Ascending aorta (tissue), 2 donors: ENCODE data around the gene SLC29A2. TPM values are rescaled to one million over a fixed set of nuclear protein-coding genes. Genes with fewer than 3 reads are reported as not detected.

Experiments used
- DNase-seq, 2 donors: peaks; one replicate each; pipeline ENCODE4 v3.0.0-alpha.2; 2019; ENCODE audit warnings: low spot score in 2 of 2
- H3K27ac ChIP-seq, 2 donors: fragments of 200-600 bp; sonication (generic); one replicate each; pipeline ENCODE4 v1.5.1; 2016 to 2017; ENCODE audit warnings: mild to moderate bottlenecking in 1 of 2
- H3K27me3 ChIP-seq: fragments of 200-600 bp; sonication (generic); one replicate; pipeline ENCODE4 v1.5.1; 2017
- H3K36me3 ChIP-seq, 2 donors: fragments of 200-600 bp; sonication (generic); one replicate each; pipeline ENCODE4 v1.5.1; 2016
- H3K4me1 ChIP-seq, 2 donors: fragments of 200-600 bp; sonication (generic); one replicate each; pipeline ENCODE4 v1.5.1; 2016 to 2017; ENCODE audit warnings: mild to moderate bottlenecking in 1 of 2
- H3K4me3 ChIP-seq, 2 donors: fragments of 200-600 bp; sonication (generic); one replicate each; pipeline ENCODE4 v1.5.1; 2016 to 2017; ENCODE audit warnings: mild to moderate bottlenecking in 1 of 2
- H3K9me3 ChIP-seq, 2 donors: fragments of 200-600 bp; sonication (generic); one replicate each; pipeline ENCODE4 v1.5.1; 2016
- CTCF ChIP-seq, 3 experiments: fragments of 200-600 bp in 2 of 3; fragments of 450-650 bp in 1 of 3; sonication (generic) in 2 of 3; IDR thresholded peaks; one replicate each; pipeline ENCODE4 v1.5.1; 2016 to 2019; ENCODE audit warnings: antibody characterized with exemption in 3 of 3, mild to moderate bottlenecking in 1 of 3, moderate library complexity in 1 of 3
- intact Hi-C: fragments of 100-400 bp; cut with DNase I; formaldehyde crosslinking; loops from one replicate; pipeline ENCODE4 v1.15.1; 2023
- total RNA-seq: library from RNA; depleted of rRNA; stranded (reverse); fragments of >200 nt; gene quantifications from one replicate; pipeline ENCODE4 v1.1.0, GENCODE V29; 2016

Gene SLC29A2
- total RNA-seq, 1 donor from 2014 or later: not detected

- intact Hi-C loops: no loop called here
- H3K27ac ChIP-seq: no peak overlapping the region
- H3K27me3 ChIP-seq: no peaks in the 10 kb centered on the region
- no peak overlapping the region for H3K4me3 ChIP-seq
- no peaks in the 10 kb centered on the region for H3K9me3 ChIP-seq
- no peak for DNase-seq
- peaks cover 37 to 41% of the 10 kb centered on the region in 2 donors for H3K36me3 ChIP-seq
- no peak for TF ChIP-seq CTCF (IDR thresholded peaks at IDR 0.05)
- H3K4me1 ChIP-seq: peaks cover 11 to 27% of the 10 kb centered on the region in 2 donors
These were observed 30.7 kb downstream of the SLC29A2 start for GRCh38 chr11:66340596-66341501.

GRCh38 chr11:66339686-66340483 is 31.7 kb downstream of the SLC29A2 start:
- H3K27ac ChIP-seq: no peak overlapping the region
- peaks cover 37 to 41% of the 10 kb centered on the region in 2 donors for H3K36me3 ChIP-seq
- no peak for TF ChIP-seq CTCF (IDR thresholded peaks at IDR 0.05)
- H3K27me3 ChIP-seq: no peaks in the 10 kb centered on the region
- intact Hi-C loops: no loop called here
- DNase-seq: no peak
- H3K4me3 ChIP-seq: no peak overlapping the region
- H3K9me3 ChIP-seq: no peaks in the 10 kb centered on the region
- H3K4me1 ChIP-seq: peaks cover 17 to 31% of the 10 kb centered on the region in 2 donors

- no peak for DNase-seq
- TF ChIP-seq CTCF (IDR thresholded peaks at IDR 0.05): no peak
- peaks cover 14 to 31% of the 10 kb centered on the region in 2 donors for H3K4me1 ChIP-seq
- intact Hi-C loops: no loop called here
- H3K36me3 ChIP-seq: peaks cover 37 to 41% of the 10 kb centered on the region in 2 donors
- no peaks in the 10 kb centered on the region for H3K27me3 ChIP-seq
- H3K9me3 ChIP-seq: no peaks in the 10 kb centered on the region
- no peak overlapping the region for H3K27ac ChIP-seq
- H3K4me3 ChIP-seq: no peak overlapping the region
These were observed 32.3 kb downstream of the SLC29A2 start for GRCh38 chr11:66339162-66339675.

- Histone ChIP-seq H3K9me3 (no peaks in the 10 kb centered on the region), H3K4me3 (no peak overlapping the region), H3K4me1 (peaks cover 13 to 24% of the 10 kb centered on the region in 2 donors), H3K27ac (no peak overlapping the region), H3K27me3 (no peaks in the 10 kb centered on the region), H3K36me3 (peaks cover 37 to 41% of the 10 kb centered on the region in 2 donors)
- intact Hi-C loops: no loop called here
- TF ChIP-seq CTCF (IDR thresholded peaks at IDR 0.05): no peak
- no peak for DNase-seq
These were observed 33.0 kb downstream of the SLC29A2 start for GRCh38 chr11:66338276-66339161.
